ENCODE measurements around the gene HBE1.

HBE1 gene

DNA sequence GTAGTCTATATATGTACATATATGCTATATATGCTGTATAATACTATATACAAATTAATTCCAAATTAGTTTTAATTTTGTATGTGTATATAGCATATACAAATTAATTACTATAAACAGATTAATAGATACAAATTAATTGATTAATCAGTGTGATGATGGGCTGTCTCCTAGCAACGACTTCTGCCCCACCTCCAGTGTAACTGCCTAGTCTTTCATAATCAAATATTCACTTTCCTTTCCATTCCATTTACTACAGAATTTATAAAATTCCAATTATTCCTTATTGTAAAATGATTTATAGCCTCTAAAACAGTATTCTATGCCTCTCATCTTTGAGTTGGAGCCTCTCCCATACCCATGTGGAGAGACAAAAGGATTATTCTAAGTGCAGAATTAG, 36.4 kb downstream of the HBE1 start:
- TF ChIP-seq ZFP30 (CRISPR knock-in tag; IDR thresholded peaks at IDR 0.05) (no peak), ISL1 (CRISPR knock-in tag; IDR thresholded peaks at IDR 0.05) (no peak), BACH2 (CRISPR knock-in tag; IDR thresholded peaks at IDR 0.05; ENCODE audit: borderline replicate concordance) (no peak), PPARA (CRISPR knock-in tag; IDR thresholded peaks at IDR 0.05; ENCODE audit: borderline replicate concordance) (no peak), ZNF8 (CRISPR knock-in tag; IDR thresholded peaks at IDR 0.05) (no peak), OSR1 (CRISPR knock-in tag; IDR thresholded peaks at IDR 0.05) (no peak), ZNF70 (CRISPR knock-in tag; IDR thresholded peaks at IDR 0.05) (no peak), RARB (CRISPR knock-in tag; IDR thresholded peaks at IDR 0.05) (no peak), ZC3H10 (CRISPR knock-in tag; IDR thresholded peaks at IDR 0.05) (no peak), ZNF565 (CRISPR knock-in tag; conservative IDR thresholded peaks at IDR 0.05; ENCODE audit: low read depth) (no peak), CSDC2 (CRISPR knock-in tag; IDR thresholded peaks at IDR 0.05) (no peak), SNAI2 (CRISPR knock-in tag; IDR thresholded peaks at IDR 0.05) (no peak), ZFP3 (CRISPR knock-in tag; IDR thresholded peaks at IDR 0.05) (no peak), ARNTL (CRISPR knock-in tag; IDR thresholded peaks at IDR 0.05; ENCODE audit: borderline replicate concordance, low read depth) (no peak)
- TF ChIP-seq, protein P1, sequence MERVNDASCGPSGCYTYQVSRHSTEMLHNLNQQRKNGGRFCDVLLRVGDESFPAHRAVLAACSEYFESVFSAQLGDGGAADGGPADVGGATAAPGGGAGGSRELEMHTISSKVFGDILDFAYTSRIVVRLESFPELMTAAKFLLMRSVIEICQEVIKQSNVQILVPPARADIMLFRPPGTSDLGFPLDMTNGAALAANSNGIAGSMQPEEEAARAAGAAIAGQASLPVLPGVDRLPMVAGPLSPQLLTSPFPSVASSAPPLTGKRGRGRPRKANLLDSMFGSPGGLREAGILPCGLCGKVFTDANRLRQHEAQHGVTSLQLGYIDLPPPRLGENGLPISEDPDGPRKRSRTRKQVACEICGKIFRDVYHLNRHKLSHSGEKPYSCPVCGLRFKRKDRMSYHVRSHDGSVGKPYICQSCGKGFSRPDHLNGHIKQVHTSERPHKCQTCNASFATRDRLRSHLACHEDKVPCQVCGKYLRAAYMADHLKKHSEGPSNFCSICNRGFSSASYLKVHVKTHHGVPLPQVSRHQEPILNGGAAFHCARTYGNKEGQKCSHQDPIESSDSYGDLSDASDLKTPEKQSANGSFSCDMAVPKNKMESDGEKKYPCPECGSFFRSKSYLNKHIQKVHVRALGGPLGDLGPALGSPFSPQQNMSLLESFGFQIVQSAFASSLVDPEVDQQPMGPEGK (CRISPR knock-in tag; IDR thresholded peaks at IDR 0.05; ENCODE audit: borderline replicate concordance): no peak
- TF ChIP-seq, protein P2, sequence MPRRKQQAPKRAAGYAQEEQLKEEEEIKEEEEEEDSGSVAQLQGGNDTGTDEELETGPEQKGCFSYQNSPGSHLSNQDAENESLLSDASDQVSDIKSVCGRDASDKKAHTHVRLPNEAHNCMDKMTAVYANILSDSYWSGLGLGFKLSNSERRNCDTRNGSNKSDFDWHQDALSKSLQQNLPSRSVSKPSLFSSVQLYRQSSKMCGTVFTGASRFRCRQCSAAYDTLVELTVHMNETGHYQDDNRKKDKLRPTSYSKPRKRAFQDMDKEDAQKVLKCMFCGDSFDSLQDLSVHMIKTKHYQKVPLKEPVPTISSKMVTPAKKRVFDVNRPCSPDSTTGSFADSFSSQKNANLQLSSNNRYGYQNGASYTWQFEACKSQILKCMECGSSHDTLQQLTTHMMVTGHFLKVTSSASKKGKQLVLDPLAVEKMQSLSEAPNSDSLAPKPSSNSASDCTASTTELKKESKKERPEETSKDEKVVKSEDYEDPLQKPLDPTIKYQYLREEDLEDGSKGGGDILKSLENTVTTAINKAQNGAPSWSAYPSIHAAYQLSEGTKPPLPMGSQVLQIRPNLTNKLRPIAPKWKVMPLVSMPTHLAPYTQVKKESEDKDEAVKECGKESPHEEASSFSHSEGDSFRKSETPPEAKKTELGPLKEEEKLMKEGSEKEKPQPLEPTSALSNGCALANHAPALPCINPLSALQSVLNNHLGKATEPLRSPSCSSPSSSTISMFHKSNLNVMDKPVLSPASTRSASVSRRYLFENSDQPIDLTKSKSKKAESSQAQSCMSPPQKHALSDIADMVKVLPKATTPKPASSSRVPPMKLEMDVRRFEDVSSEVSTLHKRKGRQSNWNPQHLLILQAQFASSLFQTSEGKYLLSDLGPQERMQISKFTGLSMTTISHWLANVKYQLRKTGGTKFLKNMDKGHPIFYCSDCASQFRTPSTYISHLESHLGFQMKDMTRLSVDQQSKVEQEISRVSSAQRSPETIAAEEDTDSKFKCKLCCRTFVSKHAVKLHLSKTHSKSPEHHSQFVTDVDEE (CRISPR knock-in tag; IDR thresholded peaks at IDR 0.05): no peak
- TF ChIP-seq, protein P3, sequence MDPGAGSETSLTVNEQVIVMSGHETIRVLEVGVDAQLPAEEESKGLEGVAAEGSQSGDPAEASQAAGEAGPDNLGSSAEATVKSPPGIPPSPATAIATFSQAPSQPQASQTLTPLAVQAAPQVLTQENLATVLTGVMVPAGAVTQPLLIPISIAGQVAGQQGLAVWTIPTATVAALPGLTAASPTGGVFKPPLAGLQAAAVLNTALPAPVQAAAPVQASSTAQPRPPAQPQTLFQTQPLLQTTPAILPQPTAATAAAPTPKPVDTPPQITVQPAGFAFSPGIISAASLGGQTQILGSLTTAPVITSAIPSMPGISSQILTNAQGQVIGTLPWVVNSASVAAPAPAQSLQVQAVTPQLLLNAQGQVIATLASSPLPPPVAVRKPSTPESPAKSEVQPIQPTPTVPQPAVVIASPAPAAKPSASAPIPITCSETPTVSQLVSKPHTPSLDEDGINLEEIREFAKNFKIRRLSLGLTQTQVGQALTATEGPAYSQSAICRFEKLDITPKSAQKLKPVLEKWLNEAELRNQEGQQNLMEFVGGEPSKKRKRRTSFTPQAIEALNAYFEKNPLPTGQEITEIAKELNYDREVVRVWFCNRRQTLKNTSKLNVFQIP (CRISPR knock-in tag; IDR thresholded peaks at IDR 0.05; ENCODE audit: borderline replicate concordance, low read depth): no peak
- TF ChIP-seq, protein P4, sequence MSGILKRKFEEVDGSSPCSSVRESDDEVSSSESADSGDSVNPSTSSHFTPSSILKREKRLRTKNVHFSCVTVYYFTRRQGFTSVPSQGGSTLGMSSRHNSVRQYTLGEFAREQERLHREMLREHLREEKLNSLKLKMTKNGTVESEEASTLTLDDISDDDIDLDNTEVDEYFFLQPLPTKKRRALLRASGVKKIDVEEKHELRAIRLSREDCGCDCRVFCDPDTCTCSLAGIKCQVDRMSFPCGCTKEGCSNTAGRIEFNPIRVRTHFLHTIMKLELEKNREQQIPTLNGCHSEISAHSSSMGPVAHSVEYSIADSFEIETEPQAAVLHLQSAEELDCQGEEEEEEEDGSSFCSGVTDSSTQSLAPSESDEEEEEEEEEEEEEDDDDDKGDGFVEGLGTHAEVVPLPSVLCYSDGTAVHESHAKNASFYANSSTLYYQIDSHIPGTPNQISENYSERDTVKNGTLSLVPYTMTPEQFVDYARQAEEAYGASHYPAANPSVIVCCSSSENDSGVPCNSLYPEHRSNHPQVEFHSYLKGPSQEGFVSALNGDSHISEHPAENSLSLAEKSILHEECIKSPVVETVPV (CRISPR knock-in tag; IDR thresholded peaks at IDR 0.05): no peak
- ATAC-seq: no peak

DNA sequence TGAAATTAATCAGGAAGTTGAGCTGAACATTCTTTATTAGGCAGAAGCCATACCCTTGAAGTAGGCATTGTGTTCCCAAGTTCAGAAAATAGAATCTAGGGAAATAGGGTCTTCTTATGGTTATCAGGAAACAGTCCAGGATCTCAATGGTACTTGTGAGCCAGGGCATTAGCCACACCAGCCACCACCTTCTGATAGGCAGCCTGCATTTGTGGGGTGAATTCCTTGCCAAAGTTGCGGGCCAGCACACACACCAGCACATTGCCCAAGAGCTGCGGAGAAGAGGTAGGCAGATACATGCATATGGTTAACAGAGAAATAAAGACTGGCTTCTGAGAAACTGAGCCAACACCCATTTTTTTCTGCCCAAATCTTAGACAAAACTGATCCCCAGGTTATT, 36.9 kb downstream of the HBE1 start:
- TF ChIP-seq SNAI2 (CRISPR knock-in tag; IDR thresholded peaks at IDR 0.05) (no peak), ZNF8 (CRISPR knock-in tag; IDR thresholded peaks at IDR 0.05) (no peak), RARB (CRISPR knock-in tag; IDR thresholded peaks at IDR 0.05) (no peak), CSDC2 (CRISPR knock-in tag; IDR thresholded peaks at IDR 0.05) (no peak), BACH2 (CRISPR knock-in tag; IDR thresholded peaks at IDR 0.05; ENCODE audit: borderline replicate concordance) (no peak), GLIS3 (CRISPR knock-in tag; IDR thresholded peaks at IDR 0.05) (no peak), TCF4 (CRISPR knock-in tag; IDR thresholded peaks at IDR 0.05; ENCODE audit: borderline replicate concordance) (no peak)
- ATAC-seq: no peak

DNA sequence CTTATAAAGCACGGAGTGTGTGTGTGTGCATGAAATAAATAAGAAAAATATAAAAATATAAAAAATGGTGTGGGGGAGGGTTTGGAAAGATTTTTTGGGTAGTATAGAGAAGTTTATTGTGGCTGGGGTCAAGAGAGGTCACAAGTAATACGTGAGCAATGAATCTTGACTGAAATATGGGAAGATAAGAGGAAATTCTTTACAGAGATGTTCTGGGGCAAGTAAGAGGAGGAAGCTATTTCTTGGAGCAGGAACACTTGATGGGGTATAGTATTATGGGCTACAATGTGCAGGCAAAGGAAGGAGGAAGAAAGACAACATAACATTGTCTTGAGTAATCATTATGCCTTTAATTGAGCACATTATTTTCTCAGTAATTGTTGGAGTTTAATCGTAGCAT, 37.6 kb downstream of the HBE1 start:
- TF ChIP-seq SNAI2 (CRISPR knock-in tag; IDR thresholded peaks at IDR 0.05): no peak
- no peak for TF ChIP-seq ZNF565 (CRISPR knock-in tag; conservative IDR thresholded peaks at IDR 0.05; ENCODE audit: low read depth)
- no peak for TF ChIP-seq ZC3H10 (CRISPR knock-in tag; IDR thresholded peaks at IDR 0.05)
- no peak for TF ChIP-seq TCF4 (CRISPR knock-in tag; IDR thresholded peaks at IDR 0.05; ENCODE audit: borderline replicate concordance)
- no peak for TF ChIP-seq ESRRG (CRISPR knock-in tag; IDR thresholded peaks at IDR 0.05)
- TF ChIP-seq ARNTL (CRISPR knock-in tag; IDR thresholded peaks at IDR 0.05; ENCODE audit: borderline replicate concordance, low read depth): no peak
- TF ChIP-seq ZNF70 (CRISPR knock-in tag; IDR thresholded peaks at IDR 0.05): no peak
- no peak for ATAC-seq

DNA sequence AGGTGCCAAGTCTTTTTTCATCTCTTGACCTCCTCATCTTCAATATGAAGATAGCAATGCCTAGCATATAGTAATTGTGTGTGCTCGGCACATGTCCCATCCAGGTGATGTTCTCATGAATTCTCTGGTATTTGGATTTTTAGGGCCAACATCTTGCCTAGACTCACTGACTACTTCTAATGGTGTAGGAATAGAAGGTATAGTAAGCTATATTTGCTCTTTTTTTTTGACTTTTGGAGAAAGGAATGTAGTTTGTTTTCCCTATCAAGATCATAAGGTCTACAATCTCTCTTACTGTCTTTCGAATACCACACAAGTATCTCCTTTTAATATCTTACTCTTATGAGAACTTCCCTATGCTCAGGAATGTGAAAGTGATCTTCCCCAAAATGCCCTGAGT, 38.6 kb downstream of the HBE1 start:
- no peak for ATAC-seq
- TF ChIP-seq, protein P4 (CRISPR knock-in tag; IDR thresholded peaks at IDR 0.05): no peak
- no peak for TF ChIP-seq ZNF565 (CRISPR knock-in tag; conservative IDR thresholded peaks at IDR 0.05; ENCODE audit: low read depth)
- TF ChIP-seq, protein P1 (CRISPR knock-in tag; IDR thresholded peaks at IDR 0.05; ENCODE audit: borderline replicate concordance): no peak
- no peak for TF ChIP-seq TCF4 (CRISPR knock-in tag; IDR thresholded peaks at IDR 0.05; ENCODE audit: borderline replicate concordance)
- no peak for TF ChIP-seq ZFP30 (CRISPR knock-in tag; IDR thresholded peaks at IDR 0.05)
- no peak for TF ChIP-seq RARB (CRISPR knock-in tag; IDR thresholded peaks at IDR 0.05)
- no peak for TF ChIP-seq SNAI2 (CRISPR knock-in tag; IDR thresholded peaks at IDR 0.05)
- no peak for TF ChIP-seq TOX (CRISPR knock-in tag; IDR thresholded peaks at IDR 0.05; ENCODE audit: borderline replicate concordance)
- no peak for TF ChIP-seq CSDC2 (CRISPR knock-in tag; IDR thresholded peaks at IDR 0.05)
- TF ChIP-seq ZFP3 (CRISPR knock-in tag; IDR thresholded peaks at IDR 0.05): no peak
- no peak for TF ChIP-seq ZC3H10 (CRISPR knock-in tag; IDR thresholded peaks at IDR 0.05)
- TF ChIP-seq ARNTL (CRISPR knock-in tag; IDR thresholded peaks at IDR 0.05; ENCODE audit: borderline replicate concordance, low read depth): no peak
- no peak for TF ChIP-seq OSR1 (CRISPR knock-in tag; IDR thresholded peaks at IDR 0.05)

All from SK-N-SH treated with all-trans-retinoic acid at 6 μM for 48 hours (cell line).